Muscle layer of duodenum (tissue), 2 donors: ENCODE measurements around the gene CTCF.

Experiments
- H3K27ac ChIP-seq: one replicate; pipeline ENCODE4 v1.7.0; 2013; ENCODE audit warnings: mild to moderate bottlenecking, low read length
- H3K27me3 ChIP-seq: one replicate; pipeline ENCODE4 v1.7.0; 2013; ENCODE audit warnings: low read depth, mild to moderate bottlenecking, control low read depth, low read length
- H3K36me3 ChIP-seq, 2 donors: one replicate each; pipeline ENCODE4 v1.7.0; 2013; ENCODE audit warnings: low read length in 2 of 2, control low read depth in 1 of 2, mild to moderate bottlenecking in 1 of 2; ENCODE audit not compliant: insufficient read depth in 2 of 2, control insufficient read depth in 1 of 2
- H3K4me1 ChIP-seq, 2 donors: one replicate each; pipeline ENCODE4 v1.7.0; 2013; ENCODE audit warnings: low read length in 2 of 2, mild to moderate bottlenecking in 2 of 2, control low read depth in 1 of 2, moderate library complexity in 1 of 2; ENCODE audit not compliant: insufficient read depth in 2 of 2, control insufficient read depth in 1 of 2
- H3K4me3 ChIP-seq, 2 donors: one replicate each; pipeline ENCODE4 v1.7.0; 2013; ENCODE audit warnings: low read length in 2 of 2, low read depth in 1 of 2, mild to moderate bottlenecking in 1 of 2
- H3K9me3 ChIP-seq, 2 donors: one replicate each; pipeline ENCODE4 v1.7.0; 2013; ENCODE audit warnings: low read length in 2 of 2, control low read depth in 1 of 2, mild to moderate bottlenecking in 1 of 2; ENCODE audit not compliant: control insufficient read depth in 1 of 2
- donor health status: healthy.

CTCF gene

DNA sequence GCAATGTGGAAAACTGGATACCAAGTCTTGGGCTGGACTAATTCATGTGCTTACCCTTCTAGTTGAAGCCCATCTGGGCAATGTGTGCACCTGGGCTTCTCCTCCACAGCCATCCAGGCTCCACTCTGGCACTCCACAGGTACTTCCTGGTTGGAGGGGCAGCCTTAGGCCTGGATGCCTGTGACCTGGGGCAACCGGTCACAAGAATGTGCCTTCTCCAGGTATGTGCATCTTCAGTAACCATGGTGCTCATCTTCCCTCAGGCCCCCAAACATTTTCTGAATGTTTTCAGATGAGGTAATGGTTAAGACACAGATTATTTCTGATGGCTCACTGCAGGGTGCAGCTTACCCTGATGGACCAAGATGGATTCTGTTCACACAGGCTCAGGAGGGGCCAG is 115.4 kb downstream of the CTCF start:
- Histone ChIP-seq H3K4me3 (no peak overlapping the region), H3K36me3 (no peaks in the 10 kb centered on the region), H3K27ac (no peak overlapping the region), H3K27me3 (no peaks in the 10 kb centered on the region), H3K9me3 (no peaks in the 10 kb centered on the region), H3K4me1 (peaks cover 9 to 11% of the 10 kb centered on the region in 2 donors)

DNA sequence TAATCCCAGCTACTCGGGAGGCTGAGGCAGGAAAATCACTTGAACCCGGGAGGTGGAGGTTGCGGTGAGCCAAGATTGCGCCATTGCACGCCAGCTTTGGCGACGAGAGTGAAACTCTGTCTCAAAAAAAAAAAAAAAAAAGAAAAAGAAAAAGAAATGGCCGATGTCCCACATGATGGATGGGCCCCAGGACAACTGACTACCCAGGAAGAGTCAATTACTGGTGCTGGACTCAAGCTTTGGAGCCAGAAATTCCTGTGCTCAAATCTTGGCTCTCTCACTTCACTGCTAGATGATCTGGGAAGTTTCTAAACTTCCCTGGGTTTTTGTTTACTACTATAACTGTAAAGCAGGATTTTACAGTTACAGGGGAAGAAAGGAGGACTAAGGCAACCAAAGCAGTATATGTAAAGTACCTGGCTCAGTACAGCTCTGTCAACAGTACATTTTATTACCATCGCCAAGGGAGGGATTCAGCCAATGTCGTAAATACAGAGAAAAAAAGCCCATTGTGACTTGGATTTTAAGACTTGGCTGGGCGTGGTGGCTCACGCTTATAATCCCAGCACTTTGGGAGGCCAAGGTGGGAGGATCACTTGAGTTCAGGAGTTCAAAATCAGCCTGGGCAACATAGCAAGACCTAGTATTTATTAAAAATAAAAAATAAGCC is 116.2 kb downstream of the CTCF start:
- Histone ChIP-seq H3K36me3 (peaks cover 0 to under 1% of the 10 kb centered on the region in 2 donors), H3K27me3 (no peaks in the 10 kb centered on the region), H3K4me3 (no peak overlapping the region), H3K4me1 (peaks cover 3 to 4% of the 10 kb centered on the region in 2 donors), H3K27ac (no peak overlapping the region), H3K9me3 (no peaks in the 10 kb centered on the region)

DNA sequence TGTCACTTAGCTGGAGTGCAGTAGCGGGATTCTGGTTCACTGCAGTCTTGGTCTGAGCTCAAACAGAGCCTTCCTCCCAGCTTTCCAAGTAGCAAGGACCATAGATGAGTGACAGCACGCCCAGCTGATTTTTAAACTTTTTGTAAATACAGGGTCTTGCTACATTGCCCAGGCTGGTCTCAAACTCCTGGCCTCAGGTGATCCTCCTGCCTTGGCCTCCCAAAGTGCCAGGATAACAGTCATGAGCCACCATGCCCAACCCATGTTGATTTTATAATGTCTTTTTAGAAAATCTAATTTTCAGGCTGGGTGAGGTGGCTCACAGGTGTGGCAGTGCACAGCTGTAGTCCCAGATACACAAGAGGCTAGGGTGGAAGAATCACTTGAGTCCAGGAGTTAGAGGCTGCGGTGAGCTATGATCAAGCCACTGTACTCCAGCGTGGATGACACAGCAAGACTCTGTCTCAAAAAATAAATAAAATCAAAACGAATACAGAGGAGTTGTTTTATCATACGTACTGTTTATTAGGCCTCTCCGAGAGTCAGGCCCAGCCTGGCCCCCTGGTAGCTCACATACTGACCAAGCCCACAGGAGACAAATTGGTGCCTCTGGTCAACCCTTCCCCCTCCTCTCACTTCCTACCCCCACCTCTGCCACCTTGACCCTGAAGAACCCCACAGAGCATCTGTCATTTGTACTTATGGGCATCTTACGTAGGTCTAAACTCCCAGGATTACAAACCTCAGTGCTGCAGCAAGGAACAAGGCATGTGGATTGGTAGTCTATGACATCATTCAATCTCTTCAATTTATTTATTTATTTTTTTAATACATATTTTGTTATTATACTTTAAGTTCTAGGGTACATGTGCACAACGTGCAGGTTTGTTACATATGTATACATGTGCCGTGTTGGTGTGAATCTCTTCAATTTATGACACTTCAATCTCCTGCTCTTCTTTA is 117.9 kb downstream of the CTCF start:
- Histone ChIP-seq H3K9me3 (no peaks in the 10 kb centered on the region), H3K4me1 (peaks cover 0 to 3% of the 10 kb centered on the region in 2 donors), H3K36me3 (peaks cover 11 to 12% of the 10 kb centered on the region in 2 donors), H3K4me3 (no peak overlapping the region), H3K27me3 (no peaks in the 10 kb centered on the region), H3K27ac (no peak overlapping the region)

DNA sequence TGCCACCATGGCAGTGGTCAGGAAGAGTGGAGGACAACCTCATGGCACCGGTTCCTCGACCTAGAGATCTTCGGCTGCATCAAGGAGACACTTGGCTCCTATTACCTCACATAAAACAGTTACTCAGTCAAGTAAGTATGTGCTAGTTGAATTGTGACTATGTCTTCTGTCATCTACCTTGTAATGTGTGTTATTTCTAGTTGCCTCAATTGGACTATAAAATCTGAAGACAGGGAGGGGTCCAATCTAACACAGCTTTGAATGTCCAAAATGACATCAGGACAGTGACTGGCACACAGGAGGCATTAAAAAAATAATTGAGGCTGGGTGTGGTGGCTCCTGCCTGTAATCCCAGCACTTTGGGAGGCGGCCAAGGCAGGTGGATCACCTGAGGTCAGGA is 121.4 kb downstream of the CTCF start:
- Histone ChIP-seq H3K9me3 (no peaks in the 10 kb centered on the region), H3K27ac (no peak overlapping the region), H3K36me3 (peaks cover 13 to 15% of the 10 kb centered on the region in 2 donors), H3K4me3 (no peak overlapping the region), H3K27me3 (no peaks in the 10 kb centered on the region), H3K4me1 (no peaks in the 10 kb centered on the region)

DNA sequence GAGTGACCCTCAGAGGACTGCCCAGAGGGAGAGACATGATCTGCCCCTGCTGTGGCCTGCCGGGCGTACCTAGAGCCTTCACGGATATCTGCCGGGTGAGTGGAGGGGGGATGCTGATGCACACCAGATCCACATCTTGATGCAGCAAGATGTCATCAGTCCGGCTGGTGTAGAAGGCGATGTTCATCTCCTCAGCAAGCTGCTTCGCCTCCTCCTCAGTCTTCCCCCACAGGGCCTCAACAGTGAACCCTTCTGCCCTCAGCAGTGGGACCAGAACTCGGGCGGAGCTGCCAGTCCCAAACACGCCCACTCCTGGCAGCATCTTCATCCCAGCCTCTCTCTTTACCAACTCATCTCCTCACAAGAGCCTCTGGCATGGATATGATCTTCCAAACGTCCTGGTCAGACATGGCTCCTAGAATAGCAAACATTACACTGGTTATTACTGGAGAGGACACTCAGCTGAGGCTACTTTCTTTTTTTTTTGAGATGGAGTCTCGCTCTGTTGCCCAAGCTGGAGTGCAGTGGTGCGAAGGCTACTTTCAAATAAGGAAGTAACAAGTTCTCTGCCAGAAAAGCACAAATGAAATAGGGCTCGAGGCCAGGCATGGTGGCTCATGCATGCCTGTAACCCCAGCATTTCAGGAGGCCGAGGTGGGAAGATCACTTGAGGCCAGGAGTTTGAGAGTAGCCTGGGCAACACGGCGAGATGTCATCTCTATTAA is 123.2 kb downstream of the CTCF start:
- Histone ChIP-seq H3K9me3 (no peaks in the 10 kb centered on the region), H3K4me1 (no peaks in the 10 kb centered on the region), H3K36me3 (peaks cover 13 to 15% of the 10 kb centered on the region in 2 donors), H3K27me3 (no peaks in the 10 kb centered on the region), H3K4me3 (no peak overlapping the region), H3K27ac (peak overlapping the region; percentile 16)
